ENCODE data around the gene FXYD7. TPM values are rescaled to one million over a fixed set of nuclear protein-coding genes. Genes with fewer than 3 reads are reported as not detected.

Gene FXYD7
- total RNA-seq, 1 donor from 2014 or later = not detected

GRCh38 chr19:35143818-35144217 is 763 bp downstream of the FXYD7 start:
- H3K4me3 ChIP-seq (ENCODE audit: low read depth, low read length) = no peak overlapping the region
- DNase-seq (ENCODE audit: low read depth) = no peak
- TF ChIP-seq CTCF (IDR thresholded peaks at IDR 0.05; ENCODE audit: insufficient read depth, low read length, poor library complexity, severe bottlenecking) = no peak
- H3K36me3 ChIP-seq (ENCODE audit: control insufficient read depth, insufficient read depth, low read length) = no peaks in the 10 kb centered on the region
- peaks cover 55% of the 10 kb centered on the region for H3K27me3 ChIP-seq (ENCODE audit: control insufficient read depth, insufficient read depth, low read length)

- H3K36me3 ChIP-seq (ENCODE audit: control insufficient read depth, insufficient read depth, low read length) = no peaks in the 10 kb centered on the region
- H3K27me3 ChIP-seq (ENCODE audit: control insufficient read depth, insufficient read depth, low read length) = peaks cover 52% of the 10 kb centered on the region
- no peak overlapping the region for H3K4me3 ChIP-seq (ENCODE audit: low read depth, low read length)
- no peak for TF ChIP-seq CTCF (IDR thresholded peaks at IDR 0.05; ENCODE audit: insufficient read depth, low read length, poor library complexity, severe bottlenecking)
- DNase-seq (ENCODE audit: low read depth) = no peak
Measured at GRCh38 chr19:35144259-35144599, 1.2 kb downstream of the FXYD7 start.

GRCh38 chr19:35144600-35145436 is 1.8 kb downstream of the FXYD7 start:
- DNase-seq (ENCODE audit: low read depth) = no peak
- H3K36me3 ChIP-seq (ENCODE audit: control insufficient read depth, insufficient read depth, low read length) = no peaks in the 10 kb centered on the region
- H3K27me3 ChIP-seq (ENCODE audit: control insufficient read depth, insufficient read depth, low read length) = peaks cover 46% of the 10 kb centered on the region
- TF ChIP-seq CTCF (IDR thresholded peaks at IDR 0.05; ENCODE audit: insufficient read depth, low read length, poor library complexity, severe bottlenecking) = no peak
- no peak overlapping the region for H3K4me3 ChIP-seq (ENCODE audit: low read depth, low read length)

GRCh38 chr19:35146746-35147459 is 3.8 kb downstream of the FXYD7 start:
- H3K36me3 ChIP-seq (ENCODE audit: control insufficient read depth, insufficient read depth, low read length) = no peaks in the 10 kb centered on the region
- H3K27me3 ChIP-seq (ENCODE audit: control insufficient read depth, insufficient read depth, low read length) = peaks cover 31% of the 10 kb centered on the region
- no peak overlapping the region for H3K4me3 ChIP-seq (ENCODE audit: low read depth, low read length)
- no peak for DNase-seq (ENCODE audit: low read depth)
- TF ChIP-seq CTCF (IDR thresholded peaks at IDR 0.05; ENCODE audit: insufficient read depth, low read length, poor library complexity, severe bottlenecking) = no peak

GRCh38 chr19:35149463-35149862 is 6.4 kb downstream of the FXYD7 start:
- Histone ChIP-seq H3K27me3 (ENCODE audit: control insufficient read depth, insufficient read depth, low read length) (peaks cover 11% of the 10 kb centered on the region), H3K36me3 (ENCODE audit: control insufficient read depth, insufficient read depth, low read length) (no peaks in the 10 kb centered on the region), H3K4me3 (ENCODE audit: low read depth, low read length) (no peak overlapping the region)
- no peak for DNase-seq (ENCODE audit: low read depth)
- TF ChIP-seq CTCF (IDR thresholded peaks at IDR 0.05; ENCODE audit: insufficient read depth, low read length, poor library complexity, severe bottlenecking) = no peak

All from kidney epithelial cell (primary cell).